T-helper 2 cell treated with Interferon-gamma antibody and Interleukin-4, amounts not matched to agents 5 μg/mL and 100 μg/mL, for 36 hours (primary cell): Measurements from ENCODE around the gene RICTOR.

Experiments
- DNase-seq: peaks from one replicate; pipeline ENCODE4 v3.0.0; 2021; ENCODE audit warnings: low spot score
- H3K27ac Mint-ChIP-seq: one replicate; pipeline ENCODE4 v1.8.0; 2021; ENCODE audit warnings: mild to moderate bottlenecking, mixed read lengths
- H3K27me3 Mint-ChIP-seq: one replicate; pipeline ENCODE4 v1.8.0; 2021; ENCODE audit warnings: low read depth, mixed read lengths
- H3K36me3 Mint-ChIP-seq: one replicate; pipeline ENCODE4 v1.8.0; 2021; ENCODE audit warnings: low read depth, mixed read lengths
- H3K4me1 Mint-ChIP-seq: one replicate; pipeline ENCODE4 v1.8.0; 2021; ENCODE audit warnings: low read depth, mixed read lengths
- H3K4me3 Mint-ChIP-seq: one replicate; pipeline ENCODE4 v1.8.0; 2022; ENCODE audit warnings: mild to moderate bottlenecking, moderate library complexity, mixed read lengths
- H3K9me3 Mint-ChIP-seq: one replicate; pipeline ENCODE4 v1.8.0; 2021; ENCODE audit warnings: mixed read lengths

The RICTOR gene

GRCh38 chr5:38938424-38938823 lies 135.8 kb downstream of the RICTOR start:
- H3K36me3 Mint-ChIP-seq, result peaks cover 28% of the 10 kb centered on the region

GRCh38 chr5:38936269-38936668 lies 137.9 kb downstream of the RICTOR start:
- no peak overlapping the region for H3K4me3 Mint-ChIP-seq
- H3K27me3 Mint-ChIP-seq, result no peaks in the 10 kb centered on the region

More at GRCh38 chr5:38938424-38938823, 135.8 kb downstream of the RICTOR start:
- H3K27ac Mint-ChIP-seq, result no peak overlapping the region
- no peak for DNase-seq
- H3K9me3 Mint-ChIP-seq, result no peaks in the 10 kb centered on the region
- peaks cover 10% of the 10 kb centered on the region for H3K4me1 Mint-ChIP-seq
- H3K27me3 Mint-ChIP-seq, result no peaks in the 10 kb centered on the region
- no peak overlapping the region for H3K4me3 Mint-ChIP-seq

GRCh38 chr5:38935437-38935836 lies 138.8 kb downstream of the RICTOR start:
- no peaks in the 10 kb centered on the region for H3K9me3 Mint-ChIP-seq
- H3K36me3 Mint-ChIP-seq, result peaks cover 12% of the 10 kb centered on the region
- no peak for DNase-seq
- H3K27ac Mint-ChIP-seq, result no peak overlapping the region
- peaks cover 3% of the 10 kb centered on the region for H3K4me1 Mint-ChIP-seq
- peaks cover 2% of the 10 kb centered on the region for H3K27me3 Mint-ChIP-seq
- H3K4me3 Mint-ChIP-seq, result no peak overlapping the region

More at GRCh38 chr5:38936269-38936668, 137.9 kb downstream of the RICTOR start:
- H3K9me3 Mint-ChIP-seq, result no peaks in the 10 kb centered on the region
- peaks cover 14% of the 10 kb centered on the region for H3K36me3 Mint-ChIP-seq
- DNase-seq, result no peak
- H3K27ac Mint-ChIP-seq, result no peak overlapping the region
- peaks cover 6% of the 10 kb centered on the region for H3K4me1 Mint-ChIP-seq

GRCh38 chr5:38932854-38933408 lies 141.3 kb downstream of the RICTOR start:
- H3K9me3 Mint-ChIP-seq, result no peaks in the 10 kb centered on the region
- peaks cover 12% of the 10 kb centered on the region for H3K27me3 Mint-ChIP-seq

GRCh38 chr5:38931731-38932130 lies 142.5 kb downstream of the RICTOR start:
- peaks cover 14% of the 10 kb centered on the region for H3K27me3 Mint-ChIP-seq
- no peak overlapping the region for H3K27ac Mint-ChIP-seq
- H3K4me3 Mint-ChIP-seq, result no peak overlapping the region
- no peaks in the 10 kb centered on the region for H3K9me3 Mint-ChIP-seq
- DNase-seq, result no peak
- H3K36me3 Mint-ChIP-seq, result peaks cover under 1% of the 10 kb centered on the region
- H3K4me1 Mint-ChIP-seq, result no peaks in the 10 kb centered on the region

More at GRCh38 chr5:38932854-38933408, 141.3 kb downstream of the RICTOR start:
- H3K36me3 Mint-ChIP-seq, result peaks cover 4% of the 10 kb centered on the region
- no peaks in the 10 kb centered on the region for H3K4me1 Mint-ChIP-seq
- H3K27ac Mint-ChIP-seq, result no peak overlapping the region
- DNase-seq, result no peak
- H3K4me3 Mint-ChIP-seq, result no peak overlapping the region

GRCh38 chr5:38929838-38930237 lies 144.4 kb downstream of the RICTOR start:
- Mint-ChIP-seq H3K36me3 (no peaks in the 10 kb centered on the region), H3K4me3 (no peak overlapping the region), H3K27ac (no peak overlapping the region)

GRCh38 chr5:38927470-38927869 lies 146.7 kb downstream of the RICTOR start:
- H3K9me3 Mint-ChIP-seq, result no peaks in the 10 kb centered on the region
- no peaks in the 10 kb centered on the region for H3K36me3 Mint-ChIP-seq
- no peak for DNase-seq
- H3K4me3 Mint-ChIP-seq, result no peak overlapping the region
- no peak overlapping the region for H3K27ac Mint-ChIP-seq
- no peaks in the 10 kb centered on the region for H3K4me1 Mint-ChIP-seq
- H3K27me3 Mint-ChIP-seq, result peaks cover 25% of the 10 kb centered on the region

More at GRCh38 chr5:38929838-38930237, 144.4 kb downstream of the RICTOR start:
- peaks cover 21% of the 10 kb centered on the region for H3K27me3 Mint-ChIP-seq
- H3K9me3 Mint-ChIP-seq, result no peaks in the 10 kb centered on the region
- no peak for DNase-seq
- no peaks in the 10 kb centered on the region for H3K4me1 Mint-ChIP-seq

GRCh38 chr5:38926121-38926520 lies 148.1 kb downstream of the RICTOR start:
- Mint-ChIP-seq H3K4me3 (no peak overlapping the region), H3K9me3 (no peaks in the 10 kb centered on the region), H3K27me3 (peaks cover 28% of the 10 kb centered on the region), H3K27ac (no peak overlapping the region), H3K36me3 (no peaks in the 10 kb centered on the region), H3K4me1 (no peaks in the 10 kb centered on the region)
- DNase-seq, result no peak

- no peak overlapping the region for H3K4me3 Mint-ChIP-seq
- H3K4me1 Mint-ChIP-seq, result no peaks in the 10 kb centered on the region
- no peaks in the 10 kb centered on the region for H3K36me3 Mint-ChIP-seq
- no peak for DNase-seq
- H3K27me3 Mint-ChIP-seq, result peaks cover 25% of the 10 kb centered on the region
- no peak overlapping the region for H3K27ac Mint-ChIP-seq
- H3K9me3 Mint-ChIP-seq, result no peaks in the 10 kb centered on the region
Observed at GRCh38 chr5:38925154-38925925, 148.9 kb downstream of the RICTOR start.

GRCh38 chr5:38923661-38924451 lies 150.3 kb downstream of the RICTOR start:
- no peak overlapping the region for H3K27ac Mint-ChIP-seq
- H3K36me3 Mint-ChIP-seq, result no peaks in the 10 kb centered on the region
- no peaks in the 10 kb centered on the region for H3K9me3 Mint-ChIP-seq
- H3K4me1 Mint-ChIP-seq, result no peaks in the 10 kb centered on the region
- no peak for DNase-seq
- no peak overlapping the region for H3K4me3 Mint-ChIP-seq
- H3K27me3 Mint-ChIP-seq, result peaks cover 21% of the 10 kb centered on the region

GRCh38 chr5:38922199-38922598 lies 152.0 kb downstream of the RICTOR start:
- H3K27ac Mint-ChIP-seq, result no peak overlapping the region
- H3K36me3 Mint-ChIP-seq, result no peaks in the 10 kb centered on the region
- peak; percentile 10 for DNase-seq
- H3K4me3 Mint-ChIP-seq, result no peak overlapping the region
- H3K9me3 Mint-ChIP-seq, result no peaks in the 10 kb centered on the region
- peaks cover 17% of the 10 kb centered on the region for H3K27me3 Mint-ChIP-seq
- H3K4me1 Mint-ChIP-seq, result no peaks in the 10 kb centered on the region

GRCh38 chr5:38921174-38921573 lies 153.0 kb downstream of the RICTOR start:
- no peaks in the 10 kb centered on the region for H3K4me1 Mint-ChIP-seq
- DNase-seq, result no peak

GRCh38 chr5:38916802-38917201 lies 157.4 kb downstream of the RICTOR start:
- Mint-ChIP-seq H3K4me3 (no peak overlapping the region), H3K9me3 (no peaks in the 10 kb centered on the region), H3K27ac (no peak overlapping the region), H3K27me3 (peaks cover 14% of the 10 kb centered on the region), H3K36me3 (no peaks in the 10 kb centered on the region), H3K4me1 (no peaks in the 10 kb centered on the region)
- no peak for DNase-seq

More at GRCh38 chr5:38921174-38921573, 153.0 kb downstream of the RICTOR start:
- no peaks in the 10 kb centered on the region for H3K9me3 Mint-ChIP-seq
- H3K27ac Mint-ChIP-seq, result no peak overlapping the region
- H3K27me3 Mint-ChIP-seq, result peaks cover 17% of the 10 kb centered on the region
- no peak overlapping the region for H3K4me3 Mint-ChIP-seq
- H3K36me3 Mint-ChIP-seq, result no peaks in the 10 kb centered on the region

- H3K4me3 Mint-ChIP-seq, result no peak overlapping the region
- H3K4me1 Mint-ChIP-seq, result no peaks in the 10 kb centered on the region
- H3K27me3 Mint-ChIP-seq, result peaks cover 19% of the 10 kb centered on the region
- H3K27ac Mint-ChIP-seq, result no peak overlapping the region
- DNase-seq, result no peak
- H3K36me3 Mint-ChIP-seq, result no peaks in the 10 kb centered on the region
- peaks cover 7% of the 10 kb centered on the region for H3K9me3 Mint-ChIP-seq
Observed at GRCh38 chr5:38913714-38914113, 160.5 kb downstream of the RICTOR start.
